HG03571 (cell line): ENCODE results near the gene HOXA9.

Source experiments
- ATAC-seq: cut with Tn5 transposase; IDR thresholded peaks from one replicate; pipeline ENCODE4 v1.9.1; 2021; ENCODE audit not compliant: unreplicated experiment

HOXA9 gene

DNA sequence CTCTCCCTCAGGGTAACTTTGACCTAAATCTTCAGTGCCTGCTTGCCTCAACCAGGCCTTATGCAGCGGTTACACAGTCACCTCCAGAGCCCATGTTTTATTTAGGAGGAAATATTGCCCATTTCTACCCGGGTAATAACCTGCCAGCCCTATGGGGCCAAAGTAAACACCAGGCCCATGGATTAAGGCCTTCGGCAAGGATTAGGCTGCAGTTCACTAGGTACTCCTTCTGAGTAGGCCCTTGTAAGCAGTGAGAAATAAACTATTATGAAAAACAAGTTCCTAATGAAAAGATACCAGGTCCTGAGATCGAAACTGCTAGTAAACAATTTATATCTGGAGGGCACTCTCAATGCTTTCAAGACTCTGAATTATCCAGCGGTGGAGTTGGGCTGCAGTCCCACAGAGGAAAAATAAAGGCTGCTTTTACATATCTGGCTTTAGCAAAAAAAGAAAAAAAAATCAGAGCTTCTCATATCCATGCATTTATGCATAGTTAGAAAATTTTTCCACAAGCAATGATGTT, 12.5 kb upstream of the HOXA9 start:
- ATAC-seq, result no peak

DNA sequence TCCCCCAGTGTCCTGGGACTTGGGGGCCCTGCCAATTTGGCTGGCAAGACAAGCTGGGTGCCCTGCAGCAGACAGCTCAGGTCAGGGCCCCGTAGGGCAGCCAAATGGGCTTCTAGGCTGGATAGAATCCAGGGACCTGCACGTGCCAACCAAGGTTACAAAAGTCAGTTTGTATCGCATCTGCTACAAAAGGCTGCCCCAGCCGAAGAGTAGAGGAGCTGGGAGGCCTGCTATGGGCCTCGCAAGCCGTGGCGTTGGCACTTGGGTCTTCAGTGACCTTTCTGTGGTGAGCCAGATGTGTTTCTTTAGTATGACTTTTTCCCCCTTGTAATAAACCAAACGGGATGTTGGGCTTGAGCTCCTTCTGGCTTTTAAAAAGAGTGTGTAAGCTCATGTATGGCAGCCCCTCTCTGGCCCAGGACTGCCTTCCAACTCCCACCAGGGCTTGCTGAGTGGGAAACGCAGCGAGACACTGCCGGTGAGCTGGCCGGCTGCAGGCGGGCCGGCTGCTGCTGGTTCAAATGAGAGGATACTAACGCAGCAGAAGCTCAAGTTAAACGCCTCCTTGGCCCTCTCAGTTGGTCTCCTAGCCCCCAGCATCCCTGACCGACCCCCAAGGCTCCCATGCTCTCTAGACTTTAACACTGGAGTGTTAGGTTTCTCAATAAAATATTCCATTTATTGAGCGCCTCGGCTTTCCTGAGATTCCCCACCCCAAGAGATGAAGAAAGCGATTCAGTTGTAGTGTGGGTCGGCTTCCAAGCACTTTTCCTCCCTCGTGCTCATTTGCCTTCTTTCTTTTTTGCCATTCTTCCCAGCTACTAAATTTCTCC, 11.8 kb upstream of the HOXA9 start:
- no peak for ATAC-seq

GRCh38 chr7:27176524-27176845, 11.1 kb upstream of the HOXA9 start:
- no peak for ATAC-seq

- ATAC-seq, result no peak
Measured at GRCh38 chr7:27175626-27176523, 10.5 kb upstream of the HOXA9 start.

DNA sequence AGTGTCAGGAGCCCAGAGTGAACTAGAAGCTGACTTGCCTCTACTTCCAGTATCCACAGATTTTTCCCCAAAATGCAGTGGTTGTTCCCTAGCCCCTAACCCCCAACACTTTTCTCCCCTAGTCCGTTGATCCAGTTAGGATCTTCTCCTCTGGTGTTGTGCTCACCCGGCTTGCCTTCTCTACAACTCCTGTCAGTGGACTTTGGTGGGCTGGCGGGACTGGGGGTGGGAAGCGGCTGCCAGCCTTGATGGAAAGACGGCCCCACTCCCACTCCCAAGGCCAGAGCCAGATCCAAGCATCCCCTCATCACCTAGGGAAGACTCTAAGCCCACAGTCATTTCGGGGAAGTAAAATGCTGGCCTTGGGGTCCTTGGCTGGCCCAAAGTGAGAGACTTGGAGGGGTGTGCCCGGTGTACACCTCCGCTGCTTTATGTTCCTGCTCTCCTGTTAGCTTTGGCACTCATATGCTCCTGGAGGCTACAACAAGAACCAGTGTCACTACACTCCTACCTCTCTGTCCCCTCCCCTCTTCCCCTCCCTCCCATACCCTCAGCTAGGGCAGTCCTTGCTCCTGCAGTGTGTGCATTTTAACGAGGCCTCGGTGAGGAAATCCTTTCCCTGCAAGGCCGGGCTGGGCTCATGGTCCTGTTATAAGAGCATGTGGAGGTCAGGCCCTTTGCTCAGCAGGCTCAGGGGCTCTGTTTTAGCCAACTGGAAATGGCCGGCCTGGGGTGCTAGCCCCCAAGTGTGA, 9.7 kb upstream of the HOXA9 start:
- no peak for ATAC-seq

GRCh38 chr7:27173956-27174873, 8.9 kb upstream of the HOXA9 start, which contains the start of gene HOXA10:
HOXA10 (minus strand) TSS chr7:27174320; CDS start chr7:27174306, 14 bp downstream.
- ATAC-seq, result no peak

DNA sequence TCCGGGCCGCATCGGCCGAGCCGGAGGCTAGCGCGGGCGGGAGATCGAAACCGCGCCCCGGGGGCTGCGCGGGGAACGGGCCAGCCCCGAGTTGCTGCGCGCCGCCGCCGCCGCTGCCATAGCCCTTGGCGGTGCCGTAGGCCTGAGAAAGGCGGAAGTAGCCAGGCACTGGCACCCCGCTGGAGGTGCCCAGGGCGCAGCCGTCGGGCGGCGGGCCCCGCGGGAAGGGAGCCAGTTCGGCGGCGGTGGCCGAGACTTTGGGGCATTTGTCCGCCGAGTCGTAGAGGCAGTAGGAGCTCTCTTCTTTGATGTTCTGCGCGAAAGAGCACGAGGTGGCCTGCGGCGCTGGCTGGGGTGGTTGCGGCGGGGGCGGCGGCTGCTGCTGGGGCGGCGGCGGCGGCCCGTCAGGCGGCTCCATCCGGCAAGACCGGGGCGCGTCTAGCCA, 8.2 kb upstream of the HOXA9 start:
- ATAC-seq, result no peak

DNA sequence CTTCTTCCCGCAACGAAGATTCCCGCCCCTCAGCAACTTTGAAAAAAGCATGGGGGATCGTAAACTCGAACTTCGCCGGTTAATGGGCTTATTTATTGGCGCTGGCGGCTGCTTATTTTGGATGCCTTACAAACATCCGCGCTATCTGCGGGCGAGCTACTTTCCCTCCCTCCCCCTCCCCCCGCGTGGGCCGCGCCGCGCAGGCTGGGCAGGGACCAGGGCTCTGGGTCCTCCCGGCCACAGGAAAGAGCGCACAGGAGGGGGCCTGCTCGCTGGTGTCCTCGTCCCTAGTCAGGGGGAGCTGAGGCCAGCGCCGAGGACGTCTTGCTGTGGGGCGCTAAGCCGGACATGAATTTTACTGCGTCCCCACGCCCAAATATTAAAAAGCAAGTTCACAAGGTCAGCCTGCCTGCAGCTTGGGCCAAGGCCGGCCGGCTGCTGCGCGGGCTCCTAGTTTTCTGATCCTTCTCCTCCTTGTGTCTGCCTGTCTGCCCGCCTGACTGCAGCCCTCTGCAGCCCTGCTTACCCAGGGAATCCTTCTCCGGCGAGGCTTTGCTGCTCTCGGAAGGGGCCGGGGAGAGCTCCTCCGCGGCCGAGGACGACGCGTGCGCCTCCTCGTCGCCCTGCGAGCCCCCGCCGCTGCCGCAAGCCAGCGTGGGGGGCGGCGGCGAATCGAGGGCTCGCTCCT, 7.6 kb upstream of the HOXA9 start:
- ATAC-seq, result no peak

DNA sequence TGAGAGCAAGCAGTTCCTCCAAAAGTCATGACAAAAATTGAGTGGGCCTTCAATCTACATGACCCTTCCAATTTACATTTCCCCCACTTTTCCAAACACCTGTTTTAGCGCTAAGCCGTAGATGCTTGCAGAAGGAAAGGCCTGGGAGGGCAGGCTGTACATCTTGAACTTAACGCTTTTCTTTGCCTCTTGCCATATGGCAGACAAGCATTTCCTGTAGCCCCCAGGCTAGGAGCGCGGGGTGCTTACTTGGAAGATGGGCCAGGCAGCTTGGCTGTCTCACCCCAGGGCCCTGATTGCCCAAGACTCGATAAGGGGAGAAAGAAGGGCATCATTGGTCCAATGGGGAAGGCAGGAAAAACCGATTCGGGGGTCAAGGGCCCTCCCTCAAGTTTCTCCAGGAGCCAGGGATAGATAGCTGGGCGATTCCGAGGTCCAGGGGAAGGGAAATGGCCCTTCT, 7.0 kb upstream of the HOXA9 start:
- ATAC-seq, result no peak

DNA sequence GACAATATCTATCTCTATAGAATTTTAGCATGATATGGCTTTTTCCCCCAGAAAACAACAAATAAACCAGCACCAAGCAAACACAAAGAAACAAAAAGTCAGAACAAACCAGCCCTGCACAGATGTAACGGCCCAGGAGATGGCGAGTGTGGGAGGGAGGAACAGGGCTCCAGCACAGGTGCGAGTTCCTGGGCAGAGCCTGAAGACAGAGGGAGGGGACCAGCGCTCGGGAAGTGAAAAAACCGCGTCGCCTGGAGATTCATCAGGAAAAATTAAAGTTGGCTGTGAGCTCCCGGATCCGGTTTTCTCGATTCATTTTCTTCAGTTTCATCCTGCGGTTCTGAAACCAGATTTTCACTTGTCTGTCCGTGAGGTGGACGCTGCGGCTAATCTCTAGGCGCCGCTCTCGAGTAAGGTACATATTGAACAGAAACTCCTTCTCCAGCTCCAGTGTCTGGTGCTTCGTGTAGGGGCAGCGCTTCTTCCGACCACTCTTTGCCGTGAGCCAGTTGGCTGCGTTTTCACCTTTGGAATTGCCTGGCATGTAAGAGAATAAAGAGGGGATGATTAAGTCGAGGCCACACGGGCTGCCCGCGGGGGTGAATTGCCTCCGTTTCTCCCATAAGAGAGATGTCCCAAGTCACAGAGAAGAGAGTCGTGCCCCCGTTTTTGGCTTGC, 6.4 kb upstream of the HOXA9 start:
- ATAC-seq, result no peak

DNA sequence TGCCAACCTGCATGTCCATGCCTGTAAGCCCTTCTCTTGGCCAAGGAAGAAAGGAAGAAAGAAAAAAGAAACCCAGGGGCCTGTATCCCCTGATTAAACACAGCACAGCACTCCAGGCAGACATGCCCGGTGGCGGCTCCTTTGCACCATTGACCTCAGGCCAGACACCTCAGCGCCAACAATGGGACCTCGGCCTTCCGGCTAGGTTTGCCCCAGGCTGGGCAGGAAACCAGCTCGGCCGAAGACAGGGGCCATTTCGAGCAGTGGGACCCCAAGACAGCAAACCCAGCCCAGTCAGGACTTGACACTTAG, 5.9 kb upstream of the HOXA9 start:
- no peak for ATAC-seq

GRCh38 chr7:27170426-27171324, 5.3 kb upstream of the HOXA9 start:
- ATAC-seq, result no peak

DNA sequence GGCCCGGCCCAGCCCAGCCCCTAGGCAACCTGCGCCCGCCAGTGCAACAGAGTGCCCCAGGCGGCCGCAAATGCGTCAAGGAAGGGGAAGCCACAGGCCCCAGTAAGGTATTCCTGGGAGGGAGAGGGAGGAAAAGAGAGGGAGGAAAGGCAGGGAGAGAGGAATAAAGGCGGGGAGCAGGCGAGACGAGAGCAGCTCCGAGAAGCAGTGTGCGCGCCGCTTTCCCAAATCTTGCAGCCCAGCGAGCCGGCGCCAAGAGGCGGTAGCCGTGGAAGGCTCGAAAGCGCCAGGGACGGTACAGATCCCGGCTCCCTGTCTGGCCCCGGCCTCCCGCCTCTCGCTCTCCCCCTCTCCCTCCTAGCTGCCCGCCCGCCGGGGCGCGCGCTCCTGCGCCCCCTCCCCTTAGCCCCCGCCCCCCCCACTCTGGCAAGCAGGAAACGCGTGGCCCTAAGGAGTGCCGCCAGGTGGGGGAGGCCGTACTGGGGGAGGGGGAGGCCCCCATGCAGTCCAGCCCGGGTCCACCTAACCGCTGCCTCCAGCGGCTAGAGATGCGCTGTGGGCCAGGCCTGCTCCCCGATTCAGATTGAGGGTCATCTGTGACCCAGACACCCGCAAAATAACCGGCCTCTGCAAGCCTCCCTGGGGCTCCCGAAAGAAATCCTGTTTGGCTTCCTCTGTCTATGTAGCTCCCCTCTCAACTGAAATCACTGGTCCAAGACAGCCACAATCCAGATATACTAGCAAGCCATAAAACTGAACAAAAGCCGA, 4.5 kb upstream of the HOXA9 start:
- ATAC-seq, result no peak

- ATAC-seq, result no peak
Measured at GRCh38 chr7:27168265-27168947, 3.1 kb upstream of the HOXA9 start.

GRCh38 chr7:27167916-27168264, 2.6 kb upstream of the HOXA9 start:
- no peak for ATAC-seq
